Keratinocyte (primary cell): Measurements from ENCODE around the gene UBE2O. TPM values are rescaled to one million over a fixed set of nuclear protein-coding genes. Genes with fewer than 3 reads are reported as not detected.

Experiments
- DNase-seq: peaks from one replicate; pipeline ENCODE4 v3.0.0-alpha.2; 2011; ENCODE audit warnings: low read depth, missing footprints, low spot score
- FAIRE-seq: peaks from 2 replicates; lab custom pipeline; 2011; peaks lifted over from hg19 to GRCh38; lab: Jason Lieb, UNC
- H2AFZ ChIP-seq: 2 replicates; pipeline ENCODE4 v1.6.0; 2012; ENCODE audit warnings: low read length, control low read depth, inconsistent platforms; ENCODE audit not compliant: control insufficient read depth
- H3K27ac ChIP-seq: 2 replicates; pipeline ENCODE4 v1.5.1; 2011; ENCODE audit warnings: low read length; ENCODE audit not compliant: control insufficient read depth, insufficient read depth
- H3K27me3 ChIP-seq: 3 replicates; pipeline ENCODE4 v1.6.0; 2011; ENCODE audit warnings: low read length; ENCODE audit not compliant: control insufficient read depth, insufficient read depth; ENCODE audit errors: extremely low read depth
- H3K36me3 ChIP-seq, 2 experiments: 2 replicates in 1 of 2; 3 replicates in 1 of 2; pipeline ENCODE4 v1.5.1; 2011; ENCODE audit warnings: low read length in 2 of 2, mild to moderate bottlenecking in 1 of 2; ENCODE audit not compliant: control insufficient read depth in 2 of 2, insufficient read depth in 2 of 2; ENCODE audit errors: extremely low read depth in 1 of 2
- H3K4me1 ChIP-seq: 3 replicates; pipeline ENCODE4 v1.5.1; 2011; ENCODE audit warnings: low read length; ENCODE audit not compliant: control insufficient read depth, insufficient read depth; ENCODE audit errors: extremely low read depth
- H3K4me2 ChIP-seq: 3 replicates; pipeline ENCODE4 v1.6.0; 2011; ENCODE audit warnings: low read depth, low read length; ENCODE audit not compliant: control insufficient read depth, insufficient read depth; ENCODE audit errors: extremely low read depth
- H3K4me3 ChIP-seq, 3 experiments: fragments of 200-600 bp in 1 of 3; sonication (generic) in 1 of 3; 2 replicates in 2 of 3; 3 replicates in 1 of 3; pipeline ENCODE4 v1.5.1; 2011 to 2016; ENCODE audit warnings: low read length in 3 of 3, mild to moderate bottlenecking in 3 of 3, control low read depth in 2 of 3, inconsistent platforms in 1 of 3, low read depth in 1 of 3, mixed read lengths in 1 of 3, mixed run types in 1 of 3, moderate library complexity in 1 of 3; ENCODE audit not compliant: control insufficient read depth in 2 of 3, insufficient read depth in 2 of 3; ENCODE audit errors: extremely low read depth in 1 of 3
- H3K79me2 ChIP-seq: 2 replicates; pipeline ENCODE4 v1.6.0; 2012; ENCODE audit warnings: low read length; ENCODE audit not compliant: control insufficient read depth, insufficient read depth
- H3K9ac ChIP-seq: 3 replicates; pipeline ENCODE4 v1.6.0; 2011; ENCODE audit warnings: low read length; ENCODE audit not compliant: control insufficient read depth, insufficient read depth; ENCODE audit errors: extremely low read depth
- H3K9me1 ChIP-seq: 3 replicates; pipeline ENCODE4 v1.6.0; 2011; ENCODE audit warnings: low read length; ENCODE audit not compliant: control insufficient read depth, insufficient read depth; ENCODE audit errors: extremely low read depth
- H3K9me3 ChIP-seq: 2 replicates; pipeline ENCODE4 v1.5.1; 2012; ENCODE audit warnings: low read depth, low read length; ENCODE audit not compliant: control insufficient read depth
- H4K20me1 ChIP-seq: 3 replicates; pipeline ENCODE4 v1.6.0; 2011; ENCODE audit warnings: low read length; ENCODE audit not compliant: control insufficient read depth, insufficient read depth; ENCODE audit errors: extremely low read depth
- EZH2 ChIP-seq: IDR thresholded peaks from one replicate; pipeline ENCODE4 v1.6.1; 2012; ENCODE audit warnings: inconsistent platforms, mild to moderate bottlenecking, low read length, moderate library complexity
- dilution Hi-C: fragments of 300-500 bp; cut with MboI; formaldehyde crosslinking; loops from one replicate; pipeline ENCODE4 v1.7.0; 2020; ENCODE audit warnings: low sequenced_read_pairs; ENCODE audit not compliant: extremely low pct_ligation_motif_present
- polyA plus RNA-seq, 5 experiments: library from polyadenylated mRNA; depleted of rRNA in 3 of 5; stranded (reverse) in 3 of 5; stranded (forward) in 1 of 5; unstranded in 1 of 5; fragments of >200 nt; gene quantifications; 1 replicate in 1 of 5; 2 replicates in 3 of 5; 3 replicates in 1 of 5; pipeline versions ENCODE4 v1.2.1 to v1.2.3, GENCODE V29; 2011 to 2012; ENCODE audit warnings: missing spikeins in 2 of 5, low read depth in 1 of 5, low replicate concordance in 1 of 5
- TF ChIP-seq, protein P1 (sequence below), 3 experiments: IDR thresholded peaks in 1 of 3; conservative IDR thresholded peaks in 1 of 3; optimal IDR thresholded peaks in 1 of 3; 2 replicates in 2 of 3; 3 replicates in 1 of 3; pipeline versions ENCODE3 to v1.5.1; 2011; ENCODE audit warnings: low read length in 3 of 3, mild to moderate bottlenecking in 3 of 3, moderate library complexity in 2 of 3, control low read depth in 1 of 3, inconsistent platforms in 1 of 3; ENCODE audit not compliant: insufficient read depth in 2 of 3; ENCODE audit errors: extremely low read depth in 1 of 3

UBE2O gene
- polyA plus RNA-seq, 1 donor (not counting 4 experiments of a cell fraction or from before 2014, with no cell fraction given) = 10.9 TPM

- H3K9me3 ChIP-seq = no peaks in the 10 kb centered on the region
- H3K79me2 ChIP-seq = peaks cover 28% of the 10 kb centered on the region
- DNase-seq (no peak), FAIRE-seq (no peak)
- H3K27ac ChIP-seq = peak overlapping the region; percentile 87
- peak overlapping the region; percentile 95 for H3K4me2 ChIP-seq
- no peaks in the 10 kb centered on the region for H3K9me1 ChIP-seq
- H3K9ac ChIP-seq = peak overlapping the region; percentile 93
- dilution Hi-C loops = no loop called here
- peak overlapping the region; percentile 68 to 89 (median 73) for H3K4me3 ChIP-seq
- H3K36me3 ChIP-seq = peaks cover 11 to 12% of the 10 kb centered on the region in 2 experiments
- H3K27me3 ChIP-seq = no peaks in the 10 kb centered on the region
- peak overlapping the region; percentile 44 for H2AFZ ChIP-seq
- TF ChIP-seq, protein P1, sequence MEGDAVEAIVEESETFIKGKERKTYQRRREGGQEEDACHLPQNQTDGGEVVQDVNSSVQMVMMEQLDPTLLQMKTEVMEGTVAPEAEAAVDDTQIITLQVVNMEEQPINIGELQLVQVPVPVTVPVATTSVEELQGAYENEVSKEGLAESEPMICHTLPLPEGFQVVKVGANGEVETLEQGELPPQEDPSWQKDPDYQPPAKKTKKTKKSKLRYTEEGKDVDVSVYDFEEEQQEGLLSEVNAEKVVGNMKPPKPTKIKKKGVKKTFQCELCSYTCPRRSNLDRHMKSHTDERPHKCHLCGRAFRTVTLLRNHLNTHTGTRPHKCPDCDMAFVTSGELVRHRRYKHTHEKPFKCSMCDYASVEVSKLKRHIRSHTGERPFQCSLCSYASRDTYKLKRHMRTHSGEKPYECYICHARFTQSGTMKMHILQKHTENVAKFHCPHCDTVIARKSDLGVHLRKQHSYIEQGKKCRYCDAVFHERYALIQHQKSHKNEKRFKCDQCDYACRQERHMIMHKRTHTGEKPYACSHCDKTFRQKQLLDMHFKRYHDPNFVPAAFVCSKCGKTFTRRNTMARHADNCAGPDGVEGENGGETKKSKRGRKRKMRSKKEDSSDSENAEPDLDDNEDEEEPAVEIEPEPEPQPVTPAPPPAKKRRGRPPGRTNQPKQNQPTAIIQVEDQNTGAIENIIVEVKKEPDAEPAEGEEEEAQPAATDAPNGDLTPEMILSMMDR (optimal IDR thresholded peaks at IDR 0.05 in 1 of 3, IDR thresholded peaks at IDR 0.05 in 1 of 3, conservative IDR thresholded peaks at IDR 0.05 in 1 of 3; ENCODE audit: extremely low read depth in 1 of 3, insufficient read depth in 2 of 3, low read length in 3 of 3) = no peak
- no peak for TF ChIP-seq EZH2
- peaks cover 19% of the 10 kb centered on the region for H3K4me1 ChIP-seq
- H4K20me1 ChIP-seq = peaks cover 5% of the 10 kb centered on the region
These were observed 70.6 kb downstream of the UBE2O start for GRCh38 chr17:76382351-76382802.

DNA sequence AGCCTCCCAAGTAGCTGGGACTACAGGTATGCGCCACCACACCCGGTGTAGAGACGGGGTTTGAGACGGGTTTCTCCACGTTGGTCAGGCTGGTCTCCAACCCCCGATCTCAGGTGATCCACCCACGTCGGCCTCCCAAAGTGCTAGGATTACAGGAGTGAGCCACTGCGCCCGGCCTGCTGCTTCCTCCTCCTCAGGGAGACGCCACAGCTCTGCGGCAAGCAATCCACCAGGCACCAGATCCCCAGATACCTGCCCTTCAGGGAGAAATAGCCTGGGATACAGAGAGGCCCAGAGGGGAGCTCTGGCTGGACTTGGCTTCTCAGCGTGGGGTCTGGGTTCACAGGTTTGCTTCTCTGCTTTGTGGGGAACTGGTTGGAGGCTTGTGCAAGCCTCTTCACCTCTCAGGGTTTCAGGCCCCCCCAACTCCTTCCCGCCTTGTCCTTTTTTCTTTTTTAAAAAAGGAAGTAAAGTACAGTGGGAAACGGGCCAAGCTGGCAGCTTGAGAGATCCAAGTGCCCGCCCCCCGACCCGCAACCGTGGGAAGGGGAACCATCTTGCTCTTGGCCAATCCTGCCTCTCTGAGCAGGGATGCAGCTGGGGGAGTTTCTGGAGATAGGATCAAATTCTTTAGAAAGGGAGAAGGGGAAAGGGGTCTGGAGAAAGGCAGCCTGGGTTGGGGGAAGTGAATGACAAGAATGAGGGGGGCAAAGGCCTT, 71.2 kb downstream of the UBE2O start:
- H3K27me3 ChIP-seq = no peaks in the 10 kb centered on the region
- H3K4me3 ChIP-seq = peak overlapping the region in 2 of 3 experiments; percentile 68 to 89
- no peaks in the 10 kb centered on the region for H3K9me3 ChIP-seq
- TF ChIP-seq, protein P1 (optimal IDR thresholded peaks at IDR 0.05 in 1 of 3, IDR thresholded peaks at IDR 0.05 in 1 of 3, conservative IDR thresholded peaks at IDR 0.05 in 1 of 3; ENCODE audit: extremely low read depth in 1 of 3, insufficient read depth in 2 of 3, low read length in 3 of 3) = no peak
- no peak for TF ChIP-seq EZH2
- DNase-seq (no peak), FAIRE-seq (no peak)
- peak overlapping the region; percentile 93 for H3K9ac ChIP-seq
- dilution Hi-C loops = no loop called here
- no peaks in the 10 kb centered on the region for H3K9me1 ChIP-seq
- peak overlapping the region; percentile 95 for H3K4me2 ChIP-seq
- peak overlapping the region; percentile 87 for H3K27ac ChIP-seq
- peaks cover 6 to 7% of the 10 kb centered on the region in 2 experiments for H3K36me3 ChIP-seq
- H3K79me2 ChIP-seq = peaks cover 22% of the 10 kb centered on the region
- H3K4me1 ChIP-seq = peaks cover 17% of the 10 kb centered on the region
- H2AFZ ChIP-seq = no peak overlapping the region
- H4K20me1 ChIP-seq = peaks cover 2% of the 10 kb centered on the region
